Mucosa of rectum (tissue), 2 donors: ENCODE data around the gene VSX1.

Source experiments
- H3K27ac ChIP-seq, 2 donors: one replicate each; pipeline ENCODE4 v1.7.0; 2013; ENCODE audit warnings: inconsistent platforms in 2 of 2, low read depth in 2 of 2, low read length in 2 of 2
- H3K27me3 ChIP-seq, 2 donors: one replicate each; pipeline ENCODE4 v1.7.0; 2013; ENCODE audit warnings: low read length in 2 of 2; ENCODE audit not compliant: control insufficient read depth in 2 of 2, insufficient read depth in 2 of 2
- H3K36me3 ChIP-seq, 2 donors: one replicate each; pipeline ENCODE4 v1.7.0; 2013; ENCODE audit warnings: low read length in 2 of 2; ENCODE audit not compliant: control insufficient read depth in 2 of 2, insufficient read depth in 2 of 2
- H3K4me1 ChIP-seq, 2 donors: one replicate each; pipeline ENCODE4 v1.7.0; 2013; ENCODE audit warnings: low read length in 2 of 2, mild to moderate bottlenecking in 1 of 2; ENCODE audit not compliant: control insufficient read depth in 2 of 2, insufficient read depth in 2 of 2
- H3K4me3 ChIP-seq, 2 donors: one replicate each; pipeline ENCODE4 v1.7.0; 2013; ENCODE audit warnings: low read length in 2 of 2
- H3K9ac ChIP-seq, 2 donors: one replicate each; pipeline ENCODE4 v1.7.0; 2013; ENCODE audit warnings: low read length in 2 of 2, low read depth in 1 of 2, mild to moderate bottlenecking in 1 of 2
- H3K9me3 ChIP-seq, 2 donors: one replicate each; pipeline ENCODE4 v1.7.0; 2013; ENCODE audit warnings: low read length in 2 of 2; ENCODE audit not compliant: control insufficient read depth in 2 of 2
- donor health status: healthy.
- donor health status: Normal muscosa, but diverticular disease.

The VSX1 gene

DNA sequence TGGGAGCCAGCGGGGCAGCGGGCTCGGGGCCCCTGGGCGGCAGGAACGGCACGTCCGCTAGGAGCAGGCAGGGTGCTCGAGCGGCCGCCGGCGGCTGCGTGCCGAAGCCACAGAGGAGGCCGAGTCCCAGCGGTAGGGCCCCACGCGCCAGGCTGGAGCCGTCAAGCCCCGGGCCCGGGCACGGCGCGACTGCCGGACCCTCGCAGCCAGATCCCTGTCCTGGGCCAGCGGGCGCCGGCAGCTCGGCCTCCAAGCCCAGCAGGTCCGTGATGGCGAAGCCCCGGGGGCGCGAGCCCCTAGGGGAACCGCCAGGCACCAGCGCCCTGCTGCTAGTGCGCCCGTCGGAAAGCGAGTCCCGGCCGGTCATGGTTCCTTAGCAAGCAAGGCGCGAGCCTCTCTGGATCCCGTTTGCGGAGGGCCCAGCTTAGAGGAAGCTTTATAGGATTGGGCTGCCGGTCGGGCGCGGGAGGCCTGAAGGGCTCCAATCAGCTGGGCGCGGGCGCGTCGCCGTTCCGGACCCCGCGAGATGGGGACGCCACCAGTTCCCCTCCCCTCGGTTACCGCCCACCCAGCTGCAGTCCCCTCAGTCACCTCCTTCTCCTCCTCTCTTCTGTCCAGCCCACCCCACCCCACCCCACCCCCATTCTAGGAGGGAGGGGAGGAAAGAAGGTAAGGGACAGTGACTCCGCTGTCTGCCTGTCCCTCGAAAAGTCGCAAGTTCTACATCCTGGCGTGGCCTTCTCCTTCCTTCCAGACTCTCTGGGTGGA lies at the start of gene VSX1:
Gene VSX1 (minus strand): TSS at position 412 of the 768 bp plus-strand sequence. CDS start 45 bp downstream, at position 367.
- Histone ChIP-seq H3K9ac (no peak within 1 kb of the TSS), H3K4me3 (no peak within 1 kb of the TSS), H3K27me3 (peaks cover 53% of the 10 kb centered on the region in 2 donors), H3K4me1 (peaks cover 3% of the 10 kb centered on the region in 2 donors), H3K36me3 (no peaks in the 10 kb centered on the region), H3K9me3 (no peaks in the 10 kb centered on the region), H3K27ac (no peak within 1 kb of the TSS)

DNA sequence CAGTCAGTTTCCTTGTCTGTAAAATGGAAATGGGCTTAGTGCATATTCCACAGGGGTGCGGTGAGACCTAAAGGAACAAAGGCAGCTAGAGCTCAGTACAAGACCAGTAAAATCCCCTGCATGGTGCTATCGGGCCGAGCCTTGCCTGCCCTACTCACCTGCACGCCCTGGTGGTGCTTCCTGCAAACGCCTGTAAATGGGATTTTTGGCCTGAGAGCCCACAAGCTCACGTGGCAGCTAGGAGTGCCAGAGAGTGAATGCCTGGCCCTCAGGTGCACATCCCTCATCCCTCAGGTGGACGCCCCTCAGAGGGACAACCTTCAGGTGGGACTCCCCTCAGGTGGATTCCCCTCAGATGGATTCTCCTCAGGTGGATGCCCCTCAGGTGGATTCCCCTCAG lies 48.0 kb upstream of the VSX1 start:
- no peaks in the 10 kb centered on the region for H3K9me3 ChIP-seq
- no peaks in the 10 kb centered on the region for H3K27me3 ChIP-seq
- no peak overlapping the region for H3K4me3 ChIP-seq
- no peak overlapping the region for H3K9ac ChIP-seq
- no peak overlapping the region for H3K27ac ChIP-seq
- no peaks in the 10 kb centered on the region for H3K4me1 ChIP-seq
- H3K36me3 ChIP-seq = no peaks in the 10 kb centered on the region

DNA sequence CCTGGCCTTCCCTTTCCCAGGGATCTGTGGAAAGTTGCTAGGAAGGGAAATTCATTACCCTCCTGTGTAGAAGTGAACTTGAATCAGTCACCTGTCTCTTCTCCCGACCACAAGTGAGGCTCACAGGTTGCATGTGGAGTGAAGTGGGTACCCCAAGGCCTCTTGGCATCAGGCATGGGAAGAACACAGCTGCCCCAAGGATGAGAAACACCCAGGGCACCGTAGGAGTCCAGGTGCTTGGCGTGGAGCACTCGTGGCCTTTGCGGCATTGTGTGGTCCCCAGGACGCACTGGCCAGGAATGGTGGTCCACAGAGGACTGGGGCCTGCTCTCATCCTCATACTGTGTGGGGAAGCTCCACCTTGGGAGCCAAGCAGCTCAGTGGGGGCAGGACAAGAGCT lies 47.5 kb upstream of the VSX1 start:
- Histone ChIP-seq H3K9ac (no peak overlapping the region), H3K27me3 (no peaks in the 10 kb centered on the region), H3K27ac (no peak overlapping the region), H3K36me3 (no peaks in the 10 kb centered on the region), H3K4me1 (no peaks in the 10 kb centered on the region), H3K4me3 (no peak overlapping the region), H3K9me3 (no peaks in the 10 kb centered on the region)

DNA sequence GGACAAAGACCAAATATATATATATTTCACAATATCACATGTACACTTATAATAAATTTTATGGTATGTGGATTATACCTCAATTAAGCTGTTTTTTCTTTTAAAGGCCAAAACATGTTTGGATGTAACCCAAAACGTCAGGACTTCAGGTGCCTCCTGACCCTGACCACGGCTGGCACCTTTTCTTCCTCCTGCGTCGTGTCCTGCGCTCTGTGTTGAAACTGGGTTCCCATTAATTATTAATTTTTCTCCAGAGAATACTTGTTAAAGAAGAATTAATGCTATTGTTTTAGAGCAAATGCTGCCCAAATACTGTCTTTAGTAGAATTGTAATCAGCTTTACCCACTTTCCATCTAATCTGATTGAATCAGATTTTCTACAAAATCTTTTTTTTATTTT lies 46.7 kb upstream of the VSX1 start:
- H3K27me3 ChIP-seq = no peaks in the 10 kb centered on the region
- H3K36me3 ChIP-seq = no peaks in the 10 kb centered on the region
- no peak overlapping the region for H3K4me3 ChIP-seq
- H3K27ac ChIP-seq = no peak overlapping the region
- no peak overlapping the region for H3K9ac ChIP-seq
- H3K4me1 ChIP-seq = no peaks in the 10 kb centered on the region
- H3K9me3 ChIP-seq = no peaks in the 10 kb centered on the region

DNA sequence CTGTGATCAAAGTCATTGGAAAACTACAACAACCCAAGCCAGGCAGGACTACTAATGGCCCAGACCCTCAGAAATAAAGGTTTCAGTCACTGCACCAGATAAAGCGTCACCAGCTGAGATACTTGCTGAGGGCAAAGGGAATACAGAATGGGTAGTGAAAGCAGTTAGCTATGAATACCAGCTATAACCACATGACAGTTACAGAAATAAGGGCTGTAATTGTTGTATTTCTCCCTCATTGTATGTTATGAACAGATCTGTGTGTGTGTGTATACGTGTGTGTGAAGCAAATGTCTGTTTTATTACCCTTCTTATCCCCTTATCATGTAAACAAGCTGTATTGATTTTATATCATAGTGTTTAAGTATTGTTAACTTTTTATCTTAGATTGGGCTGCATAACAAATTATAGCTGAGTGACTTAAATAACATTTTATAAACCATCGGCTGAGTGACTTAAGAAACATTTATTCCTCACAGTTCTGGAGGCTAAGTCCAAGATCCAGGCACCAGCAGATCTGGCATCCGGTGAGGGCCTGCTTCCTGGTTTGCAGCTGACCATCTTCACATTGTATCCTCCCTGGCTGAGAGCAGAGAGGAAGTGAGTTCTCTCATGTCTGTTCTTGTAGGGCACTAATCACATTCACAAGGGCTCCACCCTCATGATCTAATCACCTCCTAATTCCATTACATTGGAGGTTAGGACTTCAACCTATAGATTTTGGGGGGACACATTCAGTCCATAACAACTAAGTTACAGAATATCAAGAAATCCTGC lies 46.0 kb upstream of the VSX1 start:
- Histone ChIP-seq H3K36me3 (no peaks in the 10 kb centered on the region), H3K4me3 (no peak overlapping the region), H3K9me3 (no peaks in the 10 kb centered on the region), H3K9ac (no peak overlapping the region), H3K4me1 (no peaks in the 10 kb centered on the region), H3K27ac (no peak overlapping the region), H3K27me3 (no peaks in the 10 kb centered on the region)

DNA sequence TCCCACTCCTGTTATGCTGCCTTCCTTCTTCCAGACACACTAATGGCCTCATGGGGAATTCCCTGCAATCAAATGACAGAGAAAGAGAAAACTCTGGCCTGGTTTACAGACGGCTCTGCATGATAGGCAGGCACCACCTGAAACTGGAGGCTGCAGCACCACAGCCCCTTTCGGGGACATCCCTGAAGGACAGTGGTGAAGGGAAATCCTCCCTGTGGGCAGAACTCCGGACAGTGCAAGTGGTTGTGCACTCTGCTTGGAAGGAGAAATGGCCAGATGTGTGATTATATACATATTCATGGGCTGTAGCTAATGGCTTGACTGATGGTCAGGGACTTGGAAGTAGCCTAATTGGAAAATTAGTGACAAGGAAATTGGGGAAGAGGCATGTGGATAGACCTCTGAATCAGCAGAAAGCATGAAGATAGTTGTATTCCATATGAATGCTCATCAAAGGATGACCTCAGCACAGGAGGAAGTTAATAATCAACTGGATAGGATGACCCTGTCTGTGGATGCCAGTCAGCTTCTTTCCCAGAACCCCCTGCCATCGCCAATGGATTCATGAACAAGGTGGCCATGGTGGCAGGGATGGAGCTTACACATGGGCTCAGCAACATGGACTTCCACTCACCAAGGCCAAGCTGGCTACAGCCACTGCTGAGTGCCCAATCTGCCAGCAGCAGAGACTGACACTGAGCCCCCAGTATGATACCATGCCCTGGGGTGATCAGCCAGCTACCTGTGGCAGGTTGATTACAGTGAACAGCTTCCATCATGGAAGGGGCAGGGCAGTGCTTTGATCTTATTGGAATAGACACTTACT lies 44.5 kb upstream of the VSX1 start:
- Histone ChIP-seq H3K9me3 (no peaks in the 10 kb centered on the region), H3K4me3 (no peak overlapping the region), H3K36me3 (no peaks in the 10 kb centered on the region), H3K27ac (no peak overlapping the region), H3K9ac (no peak overlapping the region), H3K27me3 (no peaks in the 10 kb centered on the region), H3K4me1 (no peaks in the 10 kb centered on the region)

GRCh38 chr20:25125636-25126035 lies 43.7 kb upstream of the VSX1 start:
- Histone ChIP-seq H3K4me1 (no peaks in the 10 kb centered on the region), H3K4me3 (no peak overlapping the region), H3K9me3 (no peaks in the 10 kb centered on the region), H3K27me3 (no peaks in the 10 kb centered on the region), H3K9ac (no peak overlapping the region), H3K27ac (no peak overlapping the region), H3K36me3 (no peaks in the 10 kb centered on the region)

- H3K4me3 ChIP-seq = no peak overlapping the region
- no peak overlapping the region for H3K27ac ChIP-seq
- no peaks in the 10 kb centered on the region for H3K27me3 ChIP-seq
- no peaks in the 10 kb centered on the region for H3K9me3 ChIP-seq
- H3K4me1 ChIP-seq = peaks cover 3 to 4% of the 10 kb centered on the region in 2 donors
- no peaks in the 10 kb centered on the region for H3K36me3 ChIP-seq
- no peak overlapping the region for H3K9ac ChIP-seq
These were observed 39.0 kb upstream of the VSX1 start for GRCh38 chr20:25120920-25121319.

DNA sequence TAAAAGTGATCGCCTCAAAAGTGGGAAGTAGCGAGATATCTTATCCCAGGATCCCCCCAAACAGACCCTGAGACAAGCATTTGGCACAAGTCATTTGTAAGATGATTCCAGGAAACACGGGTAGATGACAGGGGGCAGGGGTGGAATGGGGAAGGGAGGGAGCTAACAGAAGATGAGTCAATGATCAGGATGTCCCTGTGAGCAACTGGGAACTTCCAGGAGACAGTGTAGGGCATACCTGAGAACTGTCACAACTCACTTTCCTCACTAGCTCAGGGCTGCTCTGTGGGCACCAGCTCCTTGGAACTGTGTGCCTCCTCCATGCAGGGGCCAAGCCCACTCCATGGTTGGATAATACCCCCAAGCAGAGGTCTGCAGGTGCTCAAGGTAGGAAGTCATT lies 38.5 kb upstream of the VSX1 start:
- Histone ChIP-seq H3K27me3 (no peaks in the 10 kb centered on the region), H3K9me3 (no peaks in the 10 kb centered on the region), H3K27ac (no peak overlapping the region), H3K4me1 (peaks cover 3 to 7% of the 10 kb centered on the region in 2 donors), H3K9ac (no peak overlapping the region), H3K4me3 (no peak overlapping the region), H3K36me3 (no peaks in the 10 kb centered on the region)

DNA sequence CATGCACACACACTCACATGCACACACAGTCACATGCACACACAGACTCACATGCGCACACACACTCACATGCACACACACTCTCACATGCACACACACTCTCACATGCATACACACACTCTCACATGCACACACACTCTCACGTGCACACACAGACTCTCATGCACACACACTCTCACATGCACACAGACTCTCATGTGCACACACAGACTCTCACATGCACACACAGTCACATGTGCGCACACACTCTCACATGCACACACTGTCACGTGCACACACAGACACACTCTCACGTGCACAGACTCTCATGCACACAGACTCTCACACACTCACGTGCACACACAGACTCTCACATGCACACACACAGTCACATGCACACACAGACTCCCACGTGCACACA lies 36.6 kb upstream of the VSX1 start:
- H3K27me3 ChIP-seq = no peaks in the 10 kb centered on the region
- H3K4me1 ChIP-seq = peaks cover 3 to 7% of the 10 kb centered on the region in 2 donors
- no peak overlapping the region for H3K4me3 ChIP-seq

More for the DNA sequence above, 36.6 kb upstream of the VSX1 start:
- no peak overlapping the region for H3K9ac ChIP-seq
- H3K36me3 ChIP-seq = no peaks in the 10 kb centered on the region
- no peaks in the 10 kb centered on the region for H3K9me3 ChIP-seq
- no peak overlapping the region for H3K27ac ChIP-seq
